ENCODE results near the gene LTC4S.
"Not testable (repeated sequence)": the region's sequence is repeated elsewhere in the genome, so short reads cannot be mapped to it uniquely, and the experiment has no call there.

The LTC4S gene

DNA sequence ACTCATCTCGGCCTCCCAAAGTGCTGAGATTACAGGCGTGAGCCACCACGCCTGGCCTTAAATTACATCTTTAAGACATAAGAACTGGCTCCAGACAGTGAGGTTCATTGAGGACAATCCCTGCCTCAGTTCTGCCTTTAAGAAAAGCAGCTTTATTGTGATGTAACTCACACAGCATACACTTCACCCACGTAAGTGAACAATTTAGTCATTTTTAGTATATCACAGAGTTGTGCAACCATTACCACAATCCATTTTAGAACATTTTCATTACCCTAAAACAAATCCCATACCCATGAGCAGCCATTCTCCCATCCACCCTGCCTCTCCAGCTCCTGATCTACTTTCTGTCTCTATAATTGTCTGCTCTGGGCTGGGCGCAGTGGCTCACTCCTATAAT is 24.0 kb upstream of the LTC4S start:
- no peak for DNase-seq

DNA sequence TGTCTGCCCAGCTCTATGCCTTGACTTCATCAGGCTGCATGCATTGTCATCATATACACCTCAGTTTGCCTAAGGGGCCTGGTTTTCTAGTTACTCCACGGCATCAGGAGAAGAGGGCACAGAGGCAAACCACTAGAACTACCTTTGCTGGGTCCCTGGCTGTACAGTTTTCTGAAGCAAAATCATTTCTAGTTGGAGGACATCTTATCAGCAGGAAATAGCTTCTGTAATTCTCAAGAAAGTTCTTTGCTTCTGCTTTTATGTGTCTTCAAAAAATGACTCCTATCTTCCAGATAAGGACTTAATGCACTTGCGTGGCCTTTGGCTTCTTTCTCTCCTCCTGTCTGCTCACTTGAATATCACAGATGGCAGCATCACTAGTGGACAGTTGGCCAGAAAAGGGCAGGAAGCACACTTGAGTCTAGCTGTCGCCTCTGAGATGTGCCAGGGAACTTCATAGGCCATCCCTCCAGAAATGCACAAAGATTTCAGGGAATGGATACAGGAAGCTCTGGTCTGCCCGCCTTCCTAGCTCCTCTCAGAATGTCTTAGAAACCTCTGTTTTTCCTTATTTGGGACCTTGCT is 22.4 kb upstream of the LTC4S start:
- DNase-seq: no peak

DNA sequence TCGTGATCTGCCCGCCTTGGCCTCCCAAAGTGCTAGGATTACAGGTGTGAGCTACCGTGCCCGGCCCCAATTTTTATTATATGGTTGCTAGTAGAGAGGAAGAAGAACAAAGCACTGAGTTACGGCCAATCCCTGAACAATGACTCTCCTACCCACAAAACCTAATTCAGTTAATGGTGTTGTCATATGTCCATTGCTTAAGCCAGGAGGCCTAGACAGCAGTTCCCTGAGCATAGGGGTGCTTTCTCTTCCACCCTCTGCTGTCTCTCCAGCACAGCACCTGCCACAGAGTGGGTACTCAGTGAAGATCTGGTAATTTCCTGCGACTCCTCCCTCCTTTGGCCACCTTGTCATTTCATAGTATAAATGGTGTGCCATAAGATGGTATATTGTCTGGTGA is 21.4 kb upstream of the LTC4S start:
- DNase-seq: no peak

DNA sequence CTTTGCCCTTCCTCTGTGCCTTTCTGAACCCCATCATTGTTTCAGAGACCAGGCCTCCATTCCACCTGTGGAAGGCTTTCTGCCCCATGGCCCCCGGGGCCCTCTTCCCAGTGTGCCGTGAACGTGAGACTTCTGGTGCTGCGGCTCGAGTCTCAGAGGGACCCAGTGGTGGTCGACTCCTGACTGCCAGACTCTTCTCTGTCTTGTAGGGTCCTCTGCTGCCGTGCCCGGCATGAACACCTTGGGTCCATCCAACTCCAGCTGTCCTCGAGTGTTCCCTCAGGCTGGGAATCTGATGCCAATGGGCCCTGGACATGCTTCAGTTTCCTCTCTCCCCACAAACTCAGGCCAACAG is 20.1 kb upstream of the LTC4S start:
- no peak for DNase-seq

DNA sequence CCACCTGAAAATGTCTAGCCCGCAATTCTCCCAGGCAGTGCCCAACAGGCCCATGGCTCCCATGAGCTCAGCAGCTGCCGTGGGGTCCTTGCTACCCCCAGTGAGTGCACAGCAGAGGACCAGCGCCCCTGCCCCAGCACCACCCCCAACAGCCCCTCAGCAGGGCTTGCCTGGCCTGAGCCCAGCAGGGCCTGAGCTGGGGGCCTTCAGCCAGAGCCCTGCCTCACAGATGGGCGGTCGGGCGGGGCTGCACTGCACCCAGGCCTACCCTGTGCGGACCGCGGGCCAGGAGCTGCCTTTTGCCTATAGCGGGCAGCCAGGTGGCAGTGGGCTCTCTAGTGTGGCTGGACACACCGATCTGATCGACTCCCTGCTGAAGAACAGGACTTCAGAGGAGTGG is 19.3 kb upstream of the LTC4S start:
- DNase-seq: no peak

DNA sequence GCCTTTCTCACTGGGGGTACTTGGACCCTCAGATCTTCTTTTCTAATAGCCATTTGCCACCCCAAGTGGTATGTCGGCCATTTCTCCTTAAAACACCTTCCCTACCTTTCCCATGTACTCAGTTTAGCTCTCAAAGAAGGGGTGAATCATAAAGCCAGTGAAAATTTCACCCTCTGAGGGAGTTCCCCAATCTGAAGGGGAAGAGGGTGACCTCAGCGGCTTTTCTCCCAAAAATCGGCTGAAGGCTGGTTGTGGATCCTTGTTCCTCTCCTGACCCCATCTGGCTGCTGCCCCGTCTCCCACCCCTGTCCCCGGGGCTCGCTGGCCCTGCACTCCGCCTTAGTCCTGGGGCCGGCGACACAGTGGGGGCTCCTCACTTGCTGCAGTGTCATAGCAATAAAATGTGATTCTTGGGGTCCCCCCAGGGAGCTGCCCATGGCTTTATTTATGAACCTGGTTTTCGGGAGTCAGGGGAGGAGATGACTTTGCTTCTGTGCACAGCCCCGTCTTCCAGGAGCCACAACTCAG is 17.3 kb upstream of the LTC4S start:
- no peak for DNase-seq

DNA sequence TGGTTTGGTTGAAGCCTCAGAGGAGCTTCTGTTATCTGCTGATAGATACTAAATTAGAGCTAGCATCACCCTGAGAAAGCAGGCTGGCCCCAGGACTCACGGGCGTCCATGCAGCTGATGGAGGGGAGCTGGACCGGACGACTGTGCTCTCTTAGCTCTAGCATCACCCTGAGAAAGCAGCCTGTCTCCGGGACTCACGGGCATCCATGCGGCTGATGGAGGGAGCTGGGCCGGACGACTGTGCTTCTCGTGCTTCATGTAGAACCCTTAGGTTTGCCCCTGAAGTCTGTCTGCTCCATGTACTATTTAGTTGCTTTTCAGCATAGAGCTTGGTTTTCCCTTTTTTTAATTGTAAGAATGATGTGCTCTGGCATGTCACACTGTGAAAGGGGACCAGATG is 16.3 kb upstream of the LTC4S start:
- DNase-seq: no peak

DNA sequence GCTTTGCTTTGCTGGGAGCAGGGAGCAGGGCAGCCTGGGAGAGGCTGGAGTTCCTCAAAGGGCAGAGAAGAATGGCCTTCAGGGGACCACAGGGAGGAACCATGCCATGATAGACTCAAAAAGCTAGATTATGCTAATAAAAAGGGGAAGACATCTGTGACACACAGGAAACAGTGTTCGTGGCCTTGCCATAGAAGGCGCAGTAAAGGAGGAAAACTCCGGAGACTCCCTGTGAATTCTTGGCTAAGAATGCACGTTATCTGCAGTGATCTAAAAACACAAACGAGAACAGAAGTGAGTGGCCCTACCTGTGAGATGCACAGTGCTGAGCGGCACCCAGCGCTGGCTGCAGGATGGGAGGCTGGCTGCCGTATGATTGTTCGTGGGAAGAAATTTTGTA is 15.9 kb upstream of the LTC4S start:
- DNase-seq: no peak

DNA sequence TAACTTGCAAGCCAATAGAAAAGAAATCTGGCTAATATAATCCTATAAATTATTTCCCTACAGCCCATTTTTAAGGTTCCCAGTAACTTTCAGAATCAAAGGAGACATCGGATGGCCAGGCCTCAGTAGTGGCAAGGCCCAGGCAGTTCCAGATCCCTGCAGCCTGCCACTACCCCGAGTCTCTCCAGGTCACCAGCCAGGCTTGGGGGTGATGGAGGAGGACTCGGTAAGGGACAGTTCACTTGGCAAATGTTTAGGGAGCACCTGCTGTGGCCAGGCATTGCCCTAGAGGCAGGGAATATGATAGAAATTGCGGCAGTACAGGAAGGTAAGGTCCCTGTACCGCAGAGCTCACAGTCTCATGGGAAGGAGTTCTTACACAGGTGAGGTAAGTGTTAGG is 15.2 kb upstream of the LTC4S start:
- no peak for DNase-seq

DNA sequence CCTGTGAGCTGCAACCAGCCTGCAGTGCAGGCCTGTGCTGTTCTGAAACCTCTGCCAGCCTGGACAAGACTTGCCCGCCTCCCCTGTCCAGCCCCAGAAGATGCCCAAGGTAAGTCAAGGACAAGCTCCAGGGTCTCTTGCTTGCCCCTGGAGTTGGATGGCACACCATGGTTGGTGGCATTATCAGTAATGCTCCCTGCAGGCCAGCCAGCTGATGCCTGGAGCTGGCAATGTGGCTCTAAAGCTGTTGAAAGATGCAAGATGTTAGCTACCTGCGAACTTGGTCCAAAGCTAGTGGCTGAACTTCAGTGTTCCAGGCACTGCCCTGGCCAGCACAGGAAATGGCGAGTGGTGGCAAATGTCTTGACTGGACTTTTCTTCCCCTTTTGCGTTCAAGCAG is 14.0 kb upstream of the LTC4S start:
- DNase-seq: no peak

DNA sequence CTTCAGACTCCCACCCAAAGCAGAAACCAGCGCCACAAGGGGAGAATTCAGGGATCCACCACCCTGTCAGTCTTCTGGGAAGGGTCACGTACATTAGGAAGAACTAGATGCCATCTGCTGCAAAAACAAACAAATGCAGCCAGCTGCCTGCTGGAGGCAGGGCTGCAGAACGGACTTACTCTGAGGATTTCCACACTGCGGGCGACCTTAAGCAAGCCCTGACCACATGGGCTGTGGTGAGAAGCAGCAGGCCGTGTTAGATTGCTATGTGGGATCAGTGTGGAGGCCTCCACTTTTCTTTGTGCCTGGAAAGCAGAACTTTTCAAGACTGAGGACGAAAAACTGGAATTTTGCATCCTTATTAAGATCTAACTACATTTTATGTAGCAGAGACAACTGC is 13.4 kb upstream of the LTC4S start:
- no peak for DNase-seq

DNA sequence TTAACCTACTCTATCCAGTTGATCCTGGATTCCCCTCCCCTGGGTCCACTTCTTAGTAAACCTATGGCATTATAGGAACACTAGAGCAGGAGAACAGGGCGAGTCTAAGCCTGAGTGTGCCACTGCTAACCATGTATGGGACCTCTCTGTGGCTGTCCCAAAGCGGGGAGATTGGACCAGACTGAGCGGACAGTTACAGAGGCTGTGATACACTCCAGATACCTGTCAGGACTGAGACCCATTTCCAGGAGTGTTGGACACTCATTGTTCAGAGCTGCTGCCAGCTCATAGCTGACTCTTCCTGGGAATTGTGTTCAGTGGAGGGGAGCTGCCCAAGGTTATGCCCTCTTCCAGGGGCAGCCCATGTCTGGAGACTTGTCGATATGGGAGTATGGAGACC is 11.9 kb upstream of the LTC4S start:
- no peak for DNase-seq

DNA sequence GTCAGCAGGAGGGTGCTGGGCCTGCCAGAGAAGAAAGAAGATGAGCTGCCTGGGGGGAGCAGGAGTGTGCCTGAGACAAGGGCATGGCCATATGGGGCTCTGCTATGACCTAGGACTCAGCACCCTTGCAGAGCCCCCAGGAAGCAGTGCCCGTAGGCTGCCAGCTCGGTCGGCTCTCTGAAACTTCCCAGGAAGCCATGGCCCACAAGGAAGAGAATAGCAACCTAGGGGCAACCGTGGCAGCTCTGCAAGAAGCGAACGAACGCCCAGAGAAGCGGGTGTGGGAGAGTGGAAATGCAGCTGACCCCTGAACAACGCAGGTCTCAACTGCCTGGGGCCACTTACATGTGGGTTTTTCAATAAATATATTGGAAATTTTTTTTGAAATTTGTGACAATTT is 10.7 kb upstream of the LTC4S start:
- no peak for DNase-seq

DNA sequence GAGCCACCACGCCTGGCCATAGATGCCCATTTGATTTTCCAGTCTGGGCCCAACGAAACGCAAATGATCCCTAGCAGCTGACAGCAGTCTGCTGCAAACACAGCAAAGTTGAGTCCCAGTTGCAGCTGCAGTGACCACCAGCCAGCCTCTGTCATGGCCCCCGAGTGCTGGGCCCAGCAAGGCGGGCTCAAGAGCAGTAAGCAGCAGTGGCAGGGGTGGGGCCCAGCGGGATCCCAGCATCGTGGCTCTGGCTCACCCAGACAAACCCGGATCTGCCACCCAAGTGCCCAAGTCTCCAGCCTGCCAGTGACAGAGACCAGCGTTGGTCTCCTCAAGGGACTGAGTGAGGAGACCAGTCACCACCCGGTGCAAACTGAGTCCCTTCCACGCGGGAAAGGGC is 6.9 kb upstream of the LTC4S start:
- no peak for DNase-seq

DNA sequence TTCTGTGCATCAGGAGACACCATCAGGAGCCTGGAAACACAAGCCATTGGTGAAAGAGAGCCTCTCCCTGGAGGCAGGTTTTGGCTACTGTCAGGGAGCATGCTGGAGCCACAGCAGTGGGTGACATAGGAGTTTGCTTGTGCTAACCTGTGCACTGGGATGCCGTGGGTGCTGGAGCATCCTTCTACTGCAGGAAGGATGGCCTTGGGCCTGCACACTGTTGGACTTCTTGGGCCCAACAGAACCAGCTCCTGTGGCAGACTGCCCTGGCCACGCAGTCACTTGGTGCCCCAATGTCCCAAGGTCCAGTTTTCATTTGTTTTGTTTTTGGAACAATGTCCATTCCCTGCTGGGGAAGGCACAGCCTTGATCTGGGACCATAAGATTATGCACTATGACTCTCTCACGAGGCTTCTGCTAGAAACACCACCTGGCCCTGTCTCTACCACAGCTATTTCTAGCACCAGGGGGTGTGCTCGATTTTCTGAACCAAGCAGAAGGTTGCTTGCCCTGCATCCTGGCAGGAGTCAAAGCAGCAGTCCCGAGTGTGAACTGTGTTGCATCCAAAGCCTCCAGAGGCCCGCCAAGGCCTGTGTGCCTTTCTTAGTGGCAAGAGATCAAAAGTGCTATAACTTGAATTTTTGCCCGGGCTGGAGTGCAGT is 5.5 kb upstream of the LTC4S start:
- no peak for DNase-seq

DNA sequence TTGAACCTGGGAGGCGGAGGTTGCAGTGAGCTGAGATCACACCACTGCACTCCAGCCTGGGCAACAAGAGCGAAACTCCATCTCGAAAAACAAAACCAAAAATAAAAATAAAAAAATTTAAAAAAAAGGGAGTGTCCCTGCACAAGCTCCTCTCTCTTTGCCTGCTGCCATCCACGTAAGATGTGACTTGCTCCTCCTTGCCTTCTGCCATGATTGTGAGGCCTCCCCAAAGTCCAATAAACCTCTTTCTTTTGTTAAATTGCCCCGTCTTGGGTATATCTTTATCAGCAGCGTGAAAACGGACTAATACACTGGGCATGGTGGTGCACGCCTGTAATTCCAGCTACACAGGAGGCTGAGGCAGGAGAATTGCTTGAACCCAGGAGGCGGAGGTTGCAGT is 4.5 kb upstream of the LTC4S start:
- not testable (repeated sequence) for DNase-seq

DNA sequence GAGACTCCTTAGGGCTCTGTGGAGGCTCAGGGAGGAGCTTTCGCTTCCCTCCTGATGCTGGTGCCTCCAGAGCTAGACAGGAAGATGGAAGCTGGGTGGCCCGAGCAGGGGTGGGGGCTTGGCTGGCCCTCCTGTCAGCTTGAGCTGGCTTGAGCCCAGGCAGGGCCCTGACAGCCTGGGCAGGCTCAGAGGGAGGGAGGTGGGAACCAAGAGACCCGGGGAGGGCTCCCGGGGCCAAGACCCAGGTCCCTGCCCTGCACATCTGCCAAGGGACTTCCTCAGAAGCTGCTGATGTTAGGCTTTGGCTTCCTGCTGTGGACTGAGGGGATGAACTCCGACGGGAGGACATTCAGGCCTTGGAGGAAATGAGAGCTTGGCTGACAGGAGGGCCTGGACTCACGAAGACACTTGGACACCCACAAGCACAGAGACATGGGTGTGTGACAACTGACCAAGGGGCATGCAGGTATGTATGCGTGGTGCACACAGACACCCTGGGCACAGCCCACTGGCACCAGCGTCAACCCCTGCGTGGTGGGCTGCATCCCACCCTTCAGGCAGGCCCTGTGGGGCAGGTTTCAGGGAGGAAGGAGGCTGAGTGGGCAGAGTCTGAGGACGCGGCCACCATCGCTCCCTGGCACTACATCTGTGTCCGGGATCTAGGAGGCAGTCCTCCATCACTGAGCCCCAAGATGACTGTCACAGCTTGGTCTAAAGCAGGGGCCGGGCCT is 1.7 kb upstream of the LTC4S start:
- no peak for DNase-seq

DNA sequence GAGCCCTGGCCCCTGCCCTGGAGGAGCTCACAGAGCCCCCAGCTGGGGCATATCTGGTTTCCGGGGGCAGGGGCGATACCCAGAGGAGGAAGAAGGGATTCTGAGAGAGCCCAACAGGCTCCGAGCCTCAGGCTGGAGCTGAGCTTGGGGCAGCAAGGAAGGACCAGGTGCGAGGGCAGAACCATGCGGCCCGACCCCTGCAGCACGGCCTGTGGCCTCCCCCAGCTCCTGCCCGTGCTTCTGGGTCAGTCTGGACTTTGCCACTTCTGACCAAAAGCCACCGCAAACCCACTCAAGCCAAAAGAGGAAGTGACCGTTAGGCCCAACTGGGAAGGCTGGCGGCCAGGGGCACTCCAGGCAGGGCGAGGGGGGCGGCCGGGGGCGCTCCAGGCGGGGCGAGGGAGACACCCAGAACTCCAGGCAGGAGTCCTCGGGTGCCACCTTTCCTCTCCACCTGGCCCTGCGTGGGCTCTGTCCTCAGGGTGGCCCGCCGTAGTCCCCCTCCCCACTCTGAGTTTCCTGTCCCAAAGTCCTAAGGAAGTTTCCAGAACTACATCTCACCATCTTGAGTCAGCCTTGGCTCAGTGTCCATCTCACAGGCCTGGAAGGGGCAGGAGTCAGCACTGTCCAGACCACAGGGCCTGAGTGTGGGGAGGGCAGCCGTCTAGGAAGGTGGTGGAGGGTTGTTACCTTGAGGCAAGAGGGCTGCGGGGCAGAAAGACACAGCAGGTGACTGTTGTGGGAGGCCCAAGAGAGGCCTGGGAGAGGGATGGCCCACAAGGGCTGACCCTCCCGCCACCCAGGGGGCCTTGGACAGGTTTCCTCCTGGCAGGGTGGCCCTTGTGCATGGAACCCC is 946 bp upstream of the LTC4S start:
- no peak for DNase-seq

DNA sequence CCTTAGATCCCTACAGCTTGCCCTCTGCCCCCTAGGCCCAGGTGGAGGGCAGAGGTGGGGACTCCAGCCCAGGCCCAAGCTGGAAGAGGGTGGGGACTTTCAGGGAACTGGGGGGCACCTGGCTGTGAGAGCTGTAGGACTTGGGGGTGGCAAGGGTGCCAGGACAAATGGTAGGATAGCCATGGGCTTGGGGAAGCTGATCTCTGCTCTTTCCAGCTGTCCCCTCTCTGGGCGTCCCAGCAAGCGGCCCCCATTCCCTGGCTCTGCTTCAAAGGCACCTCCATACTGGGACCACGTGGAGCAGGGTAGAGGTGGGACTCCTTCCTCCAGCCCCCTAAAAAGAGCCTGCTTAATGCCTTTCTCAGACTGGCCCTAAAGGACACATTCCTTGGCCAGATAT is 385 bp downstream of the LTC4S start:
- DNase-seq: no peak

DNA sequence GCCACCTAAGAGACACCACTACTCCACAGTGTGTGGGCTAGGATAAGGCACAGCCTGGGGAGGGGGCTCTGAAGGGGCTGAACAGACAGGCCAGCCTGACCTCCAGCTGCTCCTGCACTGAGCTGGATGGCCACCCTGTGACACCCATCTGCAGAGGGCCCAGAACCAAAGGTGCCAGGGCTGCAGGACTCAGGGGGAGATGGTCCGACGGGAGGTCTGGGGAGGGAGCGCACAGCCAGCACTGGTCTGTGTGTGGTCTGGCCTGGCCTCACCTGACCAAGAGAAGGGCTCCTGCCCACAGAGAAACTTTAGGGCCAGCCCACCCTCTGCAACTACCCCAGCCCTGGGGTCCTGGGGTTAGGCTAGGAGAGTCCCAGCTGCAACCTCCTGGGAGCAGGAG is 789 bp downstream of the LTC4S start:
- no peak for DNase-seq

DNA sequence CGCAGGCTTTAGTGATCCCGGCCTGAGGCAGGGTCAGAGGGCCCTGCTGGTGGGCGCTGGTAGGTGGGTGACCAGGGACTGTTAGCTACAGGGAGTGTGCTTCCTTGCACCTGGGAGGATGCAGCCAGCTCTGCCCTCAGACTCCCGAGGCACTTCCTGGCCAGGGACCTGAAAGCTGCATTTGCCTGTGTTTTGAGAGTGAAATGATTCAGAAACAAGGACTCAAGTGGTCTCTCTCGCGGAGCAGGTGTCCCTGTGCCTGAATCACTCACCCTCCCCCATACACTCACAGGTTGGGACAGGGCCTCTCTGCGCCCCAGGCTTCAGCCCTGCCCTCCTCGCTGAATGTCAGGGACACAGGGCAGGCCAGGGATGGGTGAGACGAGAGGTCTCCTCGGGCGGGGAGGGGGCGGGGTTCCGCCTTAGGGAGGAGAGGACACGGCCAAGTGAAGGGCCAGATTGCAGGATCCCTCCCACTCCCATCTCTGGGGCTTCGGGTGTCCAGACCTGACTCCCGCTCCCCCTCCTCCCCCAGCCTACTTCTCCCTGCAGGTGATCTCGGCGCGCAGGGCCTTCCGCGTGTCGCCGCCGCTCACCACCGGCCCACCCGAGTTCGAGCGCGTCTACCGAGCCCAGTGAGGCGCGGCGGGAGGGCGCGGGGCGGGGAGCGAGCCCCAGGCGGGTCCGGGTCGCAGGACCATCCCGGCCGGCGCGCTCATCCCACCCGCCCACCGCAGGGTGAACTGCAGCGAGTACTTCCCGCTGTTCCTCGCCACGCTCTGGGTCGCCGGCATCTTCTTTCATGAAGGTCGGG is 1.5 kb downstream of the LTC4S start:
- no peak for DNase-seq

All from cortex of kidney (tissue), 1 donor.